HepG2 (cell line): ENCODE data around the gene ZNF341. TPM values are rescaled to one million over a fixed set of nuclear protein-coding genes. Genes with fewer than 3 reads are reported as not detected.

Experiments used
- CHD4 ChIP-seq: fragments of 200-600 bp; sonication (generic); IDR thresholded peaks from 2 replicates; pipeline ENCODE4 v1.7.0; 2017; ENCODE audit warnings: mild to moderate bottlenecking, low read length, borderline replicate concordance
- EP300 ChIP-seq, 3 experiments: sonication (generic) in 1 of 3; formaldehyde crosslinking in 1 of 3; IDR thresholded peaks; 2 replicates each; pipeline versions ENCODE4 v1.5.1 to v1.6.1; 2011 to 2020; ENCODE audit warnings: low read depth in 2 of 3, low read length in 2 of 3, borderline replicate concordance in 1 of 3, improper control_type of control experiment in 1 of 3, mild to moderate bottlenecking in 1 of 3, missing genetic modification reagents in 1 of 3, moderate library complexity in 1 of 3
- HMG20A ChIP-seq: IDR thresholded peaks from 2 replicates; pipeline ENCODE4 v1.6.1; 2016; ENCODE audit warnings: borderline replicate concordance
- JUN ChIP-seq: sonication (generic); formaldehyde crosslinking; IDR thresholded peaks from 2 replicates; pipeline ENCODE4 v1.4.0; 2020; ENCODE audit warnings: mild to moderate bottlenecking, missing genetic modification reagents
- KDM6A ChIP-seq: IDR thresholded peaks from 2 replicates; pipeline ENCODE4 v1.6.1; 2016; ENCODE audit warnings: low read depth
- NFYC ChIP-seq: IDR thresholded peaks from 2 replicates; pipeline ENCODE4 v1.6.1; 2016; ENCODE audit warnings: missing genetic modification reagents, missing compliant biosample characterization
- POLR2AphosphoS2 ChIP-seq: IDR thresholded peaks from 2 replicates; pipeline ENCODE4 v1.6.1; 2011; ENCODE audit warnings: low read depth, low read length, improper control_type of control experiment
- PRDM4 ChIP-seq: sonication (generic); formaldehyde crosslinking; IDR thresholded peaks from 2 replicates; pipeline ENCODE4 v1.9.0; 2021; ENCODE audit warnings: missing genetic modification reagents, borderline replicate concordance
- TAF15 ChIP-seq: fragments of 200-400 bp; formaldehyde crosslinking; IDR thresholded peaks from one replicate; pipeline ENCODE4 v1.6.1; 2018; ENCODE audit warnings: mild to moderate bottlenecking, low read depth, low read length; ENCODE audit not compliant: poor library complexity, severe bottlenecking
- ZBTB25 ChIP-seq: IDR thresholded peaks from 2 replicates; pipeline ENCODE4 v1.6.1; 2018; ENCODE audit warnings: missing genetic modification reagents
- ZNF30 ChIP-seq: sonication (generic); formaldehyde crosslinking; IDR thresholded peaks from 2 replicates; pipeline ENCODE4 v1.5.0; 2020; ENCODE audit warnings: mild to moderate bottlenecking, missing genetic modification reagents
- ZNF558 ChIP-seq: sonication (generic); formaldehyde crosslinking; IDR thresholded peaks from 2 replicates; pipeline ENCODE4 v1.9.0; 2022; ENCODE audit warnings: mild to moderate bottlenecking, missing genetic modification reagents, borderline replicate concordance
- polyA plus RNA-seq, 8 experiments: library from polyadenylated mRNA; depleted of rRNA in 3 of 8; stranded (reverse) in 7 of 8; unstranded in 1 of 8; fragments of >200 nt; fragmentation: Illumina TruSeq in 4 of 8; extraction: Trizol in 4 of 8; gene quantifications; 2 replicates each; pipeline versions ENCODE4 v1.2.1 to v1.2.3, GENCODE V29; 2011 to 2016; ENCODE audit warnings: low read depth in 4 of 8, missing spikeins in 1 of 8, mixed read lengths in 1 of 8; ENCODE audit not compliant: insufficient read depth in 1 of 8
- total RNA-seq, 5 experiments: library from RNA; depleted of rRNA; stranded (reverse); fragments of >200 nt; fragmentation: Illumina TruSeq; extraction: Trizol; gene quantifications; 2 replicates each; pipeline ENCODE4 v1.2.3, GENCODE V29; 2016; ENCODE audit warnings: low read depth in 1 of 5

Gene ZNF341
- total and polyA plus RNA-seq, 2 of the 13 experiments (the other 11 are each of a cell fraction or from before 2014, with no cell fraction given) = 1.1 to 2.2 TPM

GRCh38 chr20:33733654-33734576 is 2.1 kb downstream of the ZNF341 start (continued):
- TF ChIP-seq CHD4 (peak; percentile 54; the same call in 1 of the 2 replicates), JUN (CRISPR knock-in tag) (no peak), NFYC (peak; percentile 22; the same call in 1 of the 2 replicates), POLR2AphosphoS2 (no peak), ZNF558 (CRISPR knock-in tag) (no peak), ZBTB25 (CRISPR knock-in tag) (peak; percentile 82; the same call in 1 of the 2 replicates), ZNF30 (no peak), PRDM4 (CRISPR knock-in tag) (no peak), KDM6A (peak; percentile 65; the same call in 1 of the 2 replicates), HMG20A (CRISPR knock-in tag) (peak; percentile 73), TAF15 (no peak), EP300 (IDR thresholded peaks at IDR 0.05; ENCODE audit: low read depth in 2 of 2, low read length in 2 of 2) (peak in 1 of 2 experiments; percentile 83; a peak in 2 of 4 replicates), EP300 (CRISPR knock-in tag; IDR thresholded peaks at IDR 0.05; ENCODE audit: borderline replicate concordance) (peak; percentile 52)
